Endothelial cell (in vitro differentiated cells): Measurements from ENCODE around the gene STK4. TPM values are rescaled to one million over a fixed set of nuclear protein-coding genes. Genes with fewer than 3 reads are reported as not detected.
"Not testable (repeated sequence)": the region's sequence is repeated elsewhere in the genome, so short reads cannot be mapped to it uniquely, and the experiment has no call there.

Source experiments
- DNase-seq: peaks from one replicate; pipeline ENCODE4 v3.0.0; 2021; ENCODE audit warnings: low spot score
- H3K27ac Mint-ChIP-seq: one replicate; pipeline ENCODE4 v1.8.0; 2021; ENCODE audit warnings: mixed read lengths, inconsistent platforms; ENCODE audit not compliant: unreplicated experiment
- H3K27me3 Mint-ChIP-seq: one replicate; pipeline ENCODE4 v1.8.0; 2021; ENCODE audit warnings: mild to moderate bottlenecking, moderate library complexity, mixed read lengths, inconsistent platforms; ENCODE audit not compliant: unreplicated experiment
- H3K36me3 Mint-ChIP-seq: one replicate; pipeline ENCODE4 v1.8.0; 2021; ENCODE audit warnings: mild to moderate bottlenecking, low read depth, mixed read lengths, inconsistent platforms; ENCODE audit not compliant: unreplicated experiment
- H3K4me1 Mint-ChIP-seq: one replicate; pipeline ENCODE4 v1.8.0; 2021; ENCODE audit warnings: mild to moderate bottlenecking, mixed read lengths, inconsistent platforms; ENCODE audit not compliant: unreplicated experiment
- H3K4me3 Mint-ChIP-seq: one replicate; pipeline ENCODE4 v1.8.0; 2021; ENCODE audit warnings: mild to moderate bottlenecking, mixed read lengths, inconsistent platforms; ENCODE audit not compliant: unreplicated experiment
- H3K9me3 Mint-ChIP-seq: one replicate; pipeline ENCODE4 v1.8.0; 2021; ENCODE audit warnings: mixed read lengths, inconsistent platforms; ENCODE audit not compliant: unreplicated experiment
- total RNA-seq: library from RNA; stranded (reverse); fragmentation: NEBNext Ultra II Directional; extraction: Animal tissue kit (Norgen Biotek cat#: 25700); gene quantifications from one replicate; pipeline ENCODE4 v1.2.1, GENCODE V29; 2021; ENCODE audit not compliant: unreplicated experiment
- TF ChIP-seq, protein P1 (sequence below): fragments of 200-600 bp; sonication (generic); IDR thresholded peaks from one replicate; pipeline ENCODE4 v1.5.0; 2021; ENCODE audit warnings: antibody characterized with exemption; ENCODE audit not compliant: unreplicated experiment

The STK4 gene
- total RNA-seq, 1 donor from 2014 or later: 34.1 TPM

DNA sequence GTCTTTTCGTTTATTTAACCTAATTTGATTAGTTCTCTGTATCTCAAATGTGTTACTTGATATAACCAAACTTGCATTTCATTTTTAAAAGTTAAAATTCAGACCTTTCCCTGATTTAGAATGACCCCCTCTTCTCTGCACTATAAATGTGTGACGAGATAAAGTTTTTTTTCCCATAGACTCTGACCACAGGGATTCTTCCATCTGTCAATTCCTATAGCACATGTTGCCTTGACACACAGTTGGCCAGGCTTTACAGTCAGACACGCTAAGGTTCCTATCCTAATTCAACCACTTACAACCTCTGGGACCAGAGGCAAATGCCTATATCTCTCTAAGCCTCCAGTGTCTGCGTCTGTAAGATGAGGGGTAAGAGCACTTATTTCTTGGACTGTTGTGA, 94.0 kb downstream of the STK4 start:
- H3K36me3 Mint-ChIP-seq: peaks cover 2% of the 10 kb centered on the region

DNA sequence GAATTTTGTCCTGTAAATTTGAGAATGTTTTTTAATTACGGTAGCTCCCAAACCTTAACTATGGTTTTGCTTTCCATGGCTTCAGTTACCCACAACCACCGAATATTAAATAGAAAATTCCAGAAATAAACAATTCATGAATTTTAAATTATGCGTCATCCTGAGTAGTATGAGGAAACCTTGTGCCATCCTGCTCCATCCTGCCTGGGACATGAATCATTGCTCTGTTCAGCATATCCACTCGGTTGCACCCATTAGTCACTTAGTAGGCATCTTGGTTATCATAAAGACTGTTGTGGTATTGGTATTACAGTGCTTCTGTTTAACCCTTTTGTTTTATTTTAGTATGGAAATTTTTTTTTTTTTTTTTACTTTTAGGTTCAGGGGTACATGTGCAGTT, 94.9 kb downstream of the STK4 start:
- TF ChIP-seq, protein P1, sequence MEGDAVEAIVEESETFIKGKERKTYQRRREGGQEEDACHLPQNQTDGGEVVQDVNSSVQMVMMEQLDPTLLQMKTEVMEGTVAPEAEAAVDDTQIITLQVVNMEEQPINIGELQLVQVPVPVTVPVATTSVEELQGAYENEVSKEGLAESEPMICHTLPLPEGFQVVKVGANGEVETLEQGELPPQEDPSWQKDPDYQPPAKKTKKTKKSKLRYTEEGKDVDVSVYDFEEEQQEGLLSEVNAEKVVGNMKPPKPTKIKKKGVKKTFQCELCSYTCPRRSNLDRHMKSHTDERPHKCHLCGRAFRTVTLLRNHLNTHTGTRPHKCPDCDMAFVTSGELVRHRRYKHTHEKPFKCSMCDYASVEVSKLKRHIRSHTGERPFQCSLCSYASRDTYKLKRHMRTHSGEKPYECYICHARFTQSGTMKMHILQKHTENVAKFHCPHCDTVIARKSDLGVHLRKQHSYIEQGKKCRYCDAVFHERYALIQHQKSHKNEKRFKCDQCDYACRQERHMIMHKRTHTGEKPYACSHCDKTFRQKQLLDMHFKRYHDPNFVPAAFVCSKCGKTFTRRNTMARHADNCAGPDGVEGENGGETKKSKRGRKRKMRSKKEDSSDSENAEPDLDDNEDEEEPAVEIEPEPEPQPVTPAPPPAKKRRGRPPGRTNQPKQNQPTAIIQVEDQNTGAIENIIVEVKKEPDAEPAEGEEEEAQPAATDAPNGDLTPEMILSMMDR: no peak
- no peaks in the 10 kb centered on the region for H3K4me1 Mint-ChIP-seq
- no peaks in the 10 kb centered on the region for H3K9me3 Mint-ChIP-seq
- H3K27ac Mint-ChIP-seq: no peak overlapping the region
- peaks cover 2% of the 10 kb centered on the region for H3K36me3 Mint-ChIP-seq
- H3K4me3 Mint-ChIP-seq: no peak overlapping the region
- DNase-seq: no peak
- H3K27me3 Mint-ChIP-seq: peaks cover 1% of the 10 kb centered on the region

More for the DNA sequence above, 94.0 kb downstream of the STK4 start:
- H3K4me3 Mint-ChIP-seq: no peak overlapping the region
- TF ChIP-seq, protein P1: no peak
- H3K4me1 Mint-ChIP-seq: no peaks in the 10 kb centered on the region
- DNase-seq: no peak
- H3K9me3 Mint-ChIP-seq: no peaks in the 10 kb centered on the region
- H3K27me3 Mint-ChIP-seq: peaks cover 1% of the 10 kb centered on the region
- H3K27ac Mint-ChIP-seq: no peak overlapping the region

DNA sequence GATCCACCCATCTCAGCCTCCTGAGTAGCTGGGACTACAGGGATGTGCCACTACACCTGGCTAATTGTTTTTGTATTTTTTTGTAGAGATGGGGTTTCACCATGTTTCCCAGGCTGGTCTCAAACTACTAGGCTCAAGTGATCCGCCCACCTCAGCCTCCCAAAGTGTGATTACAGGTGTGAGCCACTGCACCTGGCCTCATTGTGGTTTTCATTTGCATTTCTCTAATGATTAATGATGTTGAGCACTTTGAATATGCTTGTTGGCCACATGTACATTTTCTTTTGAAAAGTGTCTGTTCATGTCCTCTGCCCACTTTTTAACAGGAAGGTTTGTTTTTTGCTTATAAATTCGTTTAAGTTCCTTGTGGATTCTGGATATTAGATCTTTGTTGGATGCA, 96.8 kb downstream of the STK4 start:
- H3K27ac Mint-ChIP-seq, H3K36me3 Mint-ChIP-seq, DNase-seq, H3K9me3 Mint-ChIP-seq, H3K4me1 Mint-ChIP-seq, H3K4me3 Mint-ChIP-seq, H3K27me3 Mint-ChIP-seq: not testable (repeated sequence)

DNA sequence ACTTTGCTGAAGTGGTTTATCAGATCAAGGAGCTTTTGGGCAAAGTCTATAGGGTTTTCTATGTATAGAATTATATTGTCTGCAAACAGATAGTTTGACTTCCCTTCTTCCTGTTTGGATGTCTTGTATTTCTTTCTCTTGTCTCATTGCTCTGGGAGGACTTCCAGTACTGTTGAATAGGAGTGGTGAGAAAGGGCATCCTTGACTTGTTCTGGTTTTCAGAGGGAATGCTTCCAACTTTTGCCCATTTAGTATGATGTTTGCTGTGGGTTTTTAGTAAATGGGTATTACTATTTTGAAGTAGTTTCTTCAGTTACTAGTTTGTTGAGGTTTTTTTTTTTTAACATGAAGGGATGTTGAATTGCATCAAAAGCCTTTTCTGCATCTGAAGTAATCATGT, 98.5 kb downstream of the STK4 start:
- peaks cover 2% of the 10 kb centered on the region for H3K36me3 Mint-ChIP-seq
- H3K27ac Mint-ChIP-seq: no peak overlapping the region
- TF ChIP-seq, protein P1: no peak
- H3K27me3 Mint-ChIP-seq: peaks cover 1% of the 10 kb centered on the region
- H3K9me3 Mint-ChIP-seq: no peaks in the 10 kb centered on the region
- H3K4me1 Mint-ChIP-seq: no peaks in the 10 kb centered on the region
- H3K4me3 Mint-ChIP-seq: no peak overlapping the region
- no peak for DNase-seq

DNA sequence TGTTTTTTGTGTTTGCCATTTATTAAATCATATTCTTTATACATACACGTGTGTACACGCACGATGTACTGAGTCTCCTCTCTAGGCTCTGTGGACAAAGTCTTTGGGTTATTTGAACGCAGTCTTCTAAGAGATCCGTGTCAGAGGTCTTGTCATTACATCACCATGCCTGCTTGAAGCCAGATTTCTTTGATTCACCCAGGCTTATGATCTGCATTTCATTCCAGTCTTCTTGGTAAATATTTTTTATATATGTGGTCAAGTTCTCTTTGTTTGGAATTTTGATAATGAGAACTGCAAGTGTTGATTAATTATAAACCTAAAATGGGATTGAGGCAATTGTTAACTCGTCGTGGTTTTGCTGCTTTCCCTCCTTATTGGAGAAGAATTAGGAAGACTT, 100.1 kb downstream of the STK4 start:
- Mint-ChIP-seq H3K4me1 (no peaks in the 10 kb centered on the region), H3K36me3 (peaks cover 8% of the 10 kb centered on the region), H3K27ac (no peak overlapping the region), H3K4me3 (no peak overlapping the region), H3K9me3 (no peaks in the 10 kb centered on the region), H3K27me3 (no peaks in the 10 kb centered on the region)
- TF ChIP-seq, protein P1: no peak
- no peak for DNase-seq

DNA sequence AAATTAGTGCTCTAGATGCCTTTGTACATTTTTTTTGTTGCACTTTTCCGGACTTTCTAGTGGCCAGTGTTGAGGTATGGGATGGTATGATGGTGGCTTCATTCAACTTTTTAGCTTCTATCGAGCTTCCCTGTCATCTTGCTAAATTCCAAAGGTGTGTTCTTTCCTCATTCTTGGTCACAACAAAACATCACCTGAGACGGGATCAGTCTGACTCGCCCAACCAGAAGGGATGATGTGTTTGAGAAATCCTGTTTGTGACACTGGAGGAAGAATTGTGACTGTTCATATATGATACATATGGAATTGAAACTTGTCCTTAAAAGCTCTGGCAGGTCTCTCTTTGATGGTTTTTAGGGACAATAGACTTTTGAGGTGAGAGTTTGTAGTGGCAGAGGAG, 100.8 kb downstream of the STK4 start:
- Mint-ChIP-seq H3K27ac (no peak overlapping the region), H3K27me3 (no peaks in the 10 kb centered on the region), H3K9me3 (no peaks in the 10 kb centered on the region), H3K4me1 (no peaks in the 10 kb centered on the region), H3K4me3 (no peak overlapping the region), H3K36me3 (peaks cover 8% of the 10 kb centered on the region)
- TF ChIP-seq, protein P1: no peak
- no peak for DNase-seq
